GM19035 (cell line): Measurements from ENCODE around the gene LYZL2.
"Not testable (repeated sequence)": the region's sequence is repeated elsewhere in the genome, so short reads cannot be mapped to it uniquely, and the experiment has no call there.

ENCODE experiments used
- ATAC-seq: cut with Tn5 transposase; IDR thresholded peaks from one replicate; pipeline ENCODE4 v1.9.1; 2021; ENCODE audit not compliant: unreplicated experiment

The LYZL2 gene

GRCh38 chr10:30629653-30630052 lies at the start of gene LYZL2:
Gene LYZL2 (minus strand): TSS chr10:30629753. CDS start chr10:30626915, 2,838 bp downstream.
- ATAC-seq = no peak

- not testable (repeated sequence) for ATAC-seq
Observed at GRCh38 chr10:30677616-30678015, 48.1 kb upstream of the LYZL2 start.

GRCh38 chr10:30677146-30677545 lies 47.6 kb upstream of the LYZL2 start:
- not testable (repeated sequence) for ATAC-seq

GRCh38 chr10:30675791-30676718 lies 46.5 kb upstream of the LYZL2 start:
- ATAC-seq = no peak

- no peak for ATAC-seq
Observed at GRCh38 chr10:30674796-30675195, 45.2 kb upstream of the LYZL2 start.

- not testable (repeated sequence) for ATAC-seq
Observed at GRCh38 chr10:30673262-30673661, 43.7 kb upstream of the LYZL2 start.

- not testable (repeated sequence) for ATAC-seq
Observed at GRCh38 chr10:30672338-30672737, 42.8 kb upstream of the LYZL2 start.

- ATAC-seq = no peak
Observed at GRCh38 chr10:30671026-30671616, 41.6 kb upstream of the LYZL2 start.

GRCh38 chr10:30667982-30668381 lies 38.4 kb upstream of the LYZL2 start:
- ATAC-seq = not testable (repeated sequence)

- peak; percentile 73 for ATAC-seq
Observed at GRCh38 chr10:30663403-30663802, 33.9 kb upstream of the LYZL2 start.

GRCh38 chr10:30662814-30663213 lies 33.3 kb upstream of the LYZL2 start:
- ATAC-seq = no peak

GRCh38 chr10:30660314-30660713 lies 30.8 kb upstream of the LYZL2 start:
- not testable (repeated sequence) for ATAC-seq

GRCh38 chr10:30656233-30656632 lies 26.7 kb upstream of the LYZL2 start:
- ATAC-seq = no peak

- not testable (repeated sequence) for ATAC-seq
Observed at GRCh38 chr10:30655001-30655400, 25.4 kb upstream of the LYZL2 start.

- ATAC-seq = not testable (repeated sequence)
Observed at GRCh38 chr10:30651470-30652397, 22.2 kb upstream of the LYZL2 start.

- ATAC-seq = no peak
Observed at GRCh38 chr10:30647089-30647488, 17.5 kb upstream of the LYZL2 start.

- no peak for ATAC-seq
Observed at GRCh38 chr10:30645340-30645827, 15.8 kb upstream of the LYZL2 start.

- not testable (repeated sequence) for ATAC-seq
Observed at GRCh38 chr10:30644408-30644861, 14.9 kb upstream of the LYZL2 start.

GRCh38 chr10:30643557-30644199 lies 14.1 kb upstream of the LYZL2 start:
- not testable (repeated sequence) for ATAC-seq

- not testable (repeated sequence) for ATAC-seq
Observed at GRCh38 chr10:30642856-30643255, 13.3 kb upstream of the LYZL2 start.
